Activated CD8-positive, alpha-beta memory T cell treated with anti-CD3 and anti-CD28 coated beads for 36 hours (primary cell): ENCODE data around the gene GAB3. TPM values are rescaled to one million over a fixed set of nuclear protein-coding genes. Genes with fewer than 3 reads are reported as not detected.

Source experiments
- CTCF ChIA-PET: fragments of 350-600 bp; sonication (Branson Sonifier 250); formaldehyde crosslinking; loops from one replicate; lab custom pipeline; 2021; ENCODE audit warnings: antibody characterized with exemption; lab: Charles Lee
- POLR2A ChIA-PET: fragments of 350-600 bp; sonication (Branson Sonifier 250); formaldehyde crosslinking; loops from one replicate; lab custom pipeline; 2021; ENCODE audit warnings: antibody characterized with exemption; lab: Charles Lee
- total RNA-seq, 2 experiments: library from RNA; stranded (reverse); gene quantifications; one replicate each; pipeline ENCODE4 v1.2.3, GENCODE V29; 2021

Gene GAB3
- total RNA-seq, 2 experiments from 2014 or later = 5.6 to 6.0 TPM

GRCh38 chrX:154730253-154730891, 20.5 kb downstream of the GAB3 start:
- ChIA-PET CTCF (interaction anchor here (1.7 to 2.4 kb wide), 2 partner anchors 11 to 18 kb away, joined by 5 to 9 read pairs; no protein-coding TSS in a partner anchor), POLR2A (no interaction called here)

- ChIA-PET CTCF (interaction anchor here (1.1 to 2.4 kb wide), 4 partner anchors 10 to 19 kb away, joined by 3 to 9 read pairs (median 4); no protein-coding TSS in a partner anchor), POLR2A (interaction anchor here (0.9 to 1.5 kb wide), 2 partner anchors 8 to 10 kb away, joined by 3 to 4 read pairs; no protein-coding TSS in a partner anchor)
Observed at GRCh38 chrX:154729439-154729838, 21.4 kb downstream of the GAB3 start.

DNA sequence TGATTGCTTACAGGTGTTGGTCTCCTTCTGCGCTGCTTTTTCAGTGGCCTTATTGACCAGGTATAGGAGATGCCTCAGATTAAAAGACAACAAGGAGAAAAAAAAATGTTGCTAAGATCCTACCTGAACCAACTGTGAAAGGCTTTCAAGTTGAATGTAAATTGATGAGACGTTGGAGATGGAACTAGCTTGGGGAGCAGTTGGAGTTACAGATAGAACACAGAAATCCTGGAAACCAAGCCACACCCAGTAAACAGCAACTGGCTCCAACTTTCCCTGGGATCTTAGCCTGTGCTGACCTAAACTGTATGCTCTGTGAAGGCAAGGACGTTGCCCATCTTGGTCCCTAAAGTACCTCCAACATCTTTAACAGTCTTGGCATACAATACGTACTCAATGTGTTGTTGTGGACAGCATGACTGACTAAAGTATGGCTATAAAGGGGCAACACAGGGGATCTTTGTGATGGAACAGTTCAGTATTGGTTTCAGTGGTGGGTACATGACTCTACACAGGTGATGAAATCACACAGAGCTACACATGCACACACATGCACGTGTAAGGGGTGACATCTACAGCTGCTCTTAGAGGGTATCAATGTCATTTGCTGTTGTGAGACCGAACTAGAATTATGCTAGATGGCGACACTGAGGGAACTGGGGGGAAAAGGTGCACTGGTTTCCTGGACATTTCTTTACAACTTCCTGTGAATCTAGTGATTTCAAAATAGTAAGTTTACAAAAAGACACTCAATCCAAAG, 22.3 kb downstream of the GAB3 start:
- CTCF ChIA-PET = interaction anchor here (1.1 to 2.4 kb wide), 4 partner anchors 9 to 20 kb away, joined by 3 to 9 read pairs (median 4); no protein-coding TSS in a partner anchor
- POLR2A ChIA-PET = interaction anchor here (0.9 to 1.5 kb wide), 2 partner anchors 9 to 10 kb away, joined by 3 to 4 read pairs; no protein-coding TSS in a partner anchor

DNA sequence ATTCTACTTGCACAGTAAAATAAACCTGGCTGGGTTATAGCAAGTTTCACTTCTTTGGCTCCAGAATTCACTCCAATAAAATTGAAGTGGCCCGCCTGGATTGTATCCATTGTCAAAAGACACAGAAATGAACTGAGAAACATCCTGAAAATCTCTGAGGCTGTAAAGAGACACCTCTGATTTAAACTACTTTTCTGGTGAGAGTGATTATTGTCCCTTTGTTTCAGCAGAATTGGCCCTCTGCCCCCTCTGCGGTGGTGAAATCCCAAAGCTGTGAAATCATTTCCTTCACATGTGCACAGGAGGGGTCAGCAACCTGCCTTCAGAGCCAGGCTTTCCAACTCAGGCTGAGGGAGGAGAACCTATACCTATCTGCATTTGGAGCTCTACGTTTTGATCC, 23.0 kb downstream of the GAB3 start:
- CTCF ChIA-PET = interaction anchor here (2.4 kb wide), 1 partner anchor 21 kb away, joined by 9 read pairs; no protein-coding TSS in a partner anchor
- POLR2A ChIA-PET = no interaction called here

GRCh38 chrX:154727418-154727817, 23.5 kb downstream of the GAB3 start:
- ChIA-PET CTCF (no interaction called here), POLR2A (no interaction called here)

- ChIA-PET CTCF (interaction anchor here (1.2 to 2.1 kb wide), 3 partner anchors 8 to 50 kb away, joined by 3 to 16 read pairs (median 4); no protein-coding TSS in a partner anchor), POLR2A (no interaction called here)
Observed at GRCh38 chrX:154724993-154725756, 25.7 kb downstream of the GAB3 start.

DNA sequence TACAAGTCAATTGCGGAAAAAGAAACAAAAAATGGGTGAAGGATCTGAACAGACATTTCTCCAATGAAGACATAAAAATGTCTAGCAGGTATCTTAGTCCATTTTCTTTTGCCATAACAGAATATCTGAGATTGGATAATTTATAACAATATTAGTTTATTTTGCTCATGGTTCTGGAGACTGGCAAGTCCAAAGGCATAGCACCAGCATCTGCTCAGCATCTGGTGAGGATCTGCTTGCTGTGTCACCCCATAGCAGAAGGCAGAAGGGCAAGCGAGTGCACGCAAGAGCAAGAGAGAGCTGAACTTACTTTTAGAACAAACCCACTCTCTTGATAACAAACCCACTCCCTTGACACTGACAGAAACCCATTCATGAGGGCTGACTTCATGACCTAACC, 29.7 kb downstream of the GAB3 start:
- ChIA-PET POLR2A (no interaction called here), CTCF (no interaction called here)

- ChIA-PET CTCF (interaction anchor here (0.6 to 4.3 kb wide), 3 partner anchors 10 to 34 kb away, joined by 3 to 34 read pairs (median 5); partner anchors contain the start of gene GAB3), POLR2A (interaction anchor here (1.6 kb wide), 1 partner anchor 30 kb away, joined by 6 read pairs; the partner anchor contains the start of gene GAB3)
Observed at GRCh38 chrX:154720067-154720466, 30.8 kb downstream of the GAB3 start.

DNA sequence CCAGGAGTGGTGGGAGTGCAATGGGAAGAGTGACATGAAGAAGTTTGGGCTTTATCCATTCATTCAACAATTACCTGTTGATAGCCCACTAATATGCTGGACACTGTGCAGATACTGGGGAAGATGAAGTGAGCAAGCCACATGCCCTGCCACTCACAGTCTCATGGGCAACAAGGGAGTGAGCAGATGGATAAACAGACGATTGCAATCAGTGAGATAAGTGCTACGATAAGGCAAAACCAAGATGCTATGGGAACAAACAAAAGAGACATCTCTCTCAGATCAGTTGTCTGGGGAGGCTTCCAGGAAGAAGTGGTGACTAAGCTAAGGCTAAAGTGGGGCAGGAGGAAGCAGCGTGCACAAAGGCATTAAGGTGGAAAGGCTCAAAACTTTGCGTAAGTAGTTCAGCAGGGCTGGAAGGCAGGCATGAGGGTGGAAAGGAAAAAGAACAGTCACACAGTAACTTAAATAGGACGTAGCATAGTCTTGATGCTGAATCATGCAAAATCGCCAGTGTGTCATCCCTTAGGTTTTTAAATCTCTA, 31.7 kb downstream of the GAB3 start:
- CTCF ChIA-PET = interaction anchor here (0.8 to 4.3 kb wide), 3 partner anchors 10 to 31 kb away, joined by 3 to 34 read pairs (median 5); partner anchors contain the start of gene GAB3
- POLR2A ChIA-PET = interaction anchor here (0.8 to 1.7 kb wide), 4 partner anchors 10 to 31 kb away, joined by 3 to 6 read pairs (median 4); partner anchors contain the start of gene GAB3

DNA sequence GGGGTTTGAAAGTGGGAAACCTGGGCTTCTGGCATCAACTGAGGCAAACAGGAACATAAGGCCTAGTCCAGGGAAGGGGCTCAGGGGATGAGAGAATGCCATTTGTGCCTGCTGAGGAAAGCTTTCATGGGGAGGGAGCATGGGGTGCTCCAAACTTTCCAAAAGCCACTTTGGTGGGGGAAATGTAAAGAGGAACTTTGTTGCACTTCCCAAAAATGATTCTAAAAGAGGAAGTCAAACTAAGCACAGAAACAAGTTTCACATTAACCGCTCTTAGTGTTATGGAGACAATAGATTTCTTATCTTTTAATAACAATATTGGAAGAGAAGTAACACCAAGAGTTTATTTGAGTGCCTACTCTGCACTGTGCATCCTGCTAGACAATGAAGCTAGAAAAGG, 32.3 kb downstream of the GAB3 start:
- CTCF ChIA-PET = interaction anchor here (0.8 to 4.3 kb wide), 3 partner anchors 11 to 32 kb away, joined by 3 to 34 read pairs (median 5); partner anchors contain the start of gene GAB3

GRCh38 chrX:154717824-154718223, 33.1 kb downstream of the GAB3 start:
- CTCF ChIA-PET = interaction anchor here (0.7 to 4.3 kb wide), 3 partner anchors 11 to 33 kb away, joined by 3 to 34 read pairs (median 3); partner anchors contain the start of gene GAB3
- POLR2A ChIA-PET = no interaction called here

More for the DNA sequence above, 32.3 kb downstream of the GAB3 start:
- POLR2A ChIA-PET = interaction anchor here (0.8 to 1.7 kb wide), 4 partner anchors 10 to 32 kb away, joined by 3 to 6 read pairs (median 4); partner anchors contain the start of gene GAB3

DNA sequence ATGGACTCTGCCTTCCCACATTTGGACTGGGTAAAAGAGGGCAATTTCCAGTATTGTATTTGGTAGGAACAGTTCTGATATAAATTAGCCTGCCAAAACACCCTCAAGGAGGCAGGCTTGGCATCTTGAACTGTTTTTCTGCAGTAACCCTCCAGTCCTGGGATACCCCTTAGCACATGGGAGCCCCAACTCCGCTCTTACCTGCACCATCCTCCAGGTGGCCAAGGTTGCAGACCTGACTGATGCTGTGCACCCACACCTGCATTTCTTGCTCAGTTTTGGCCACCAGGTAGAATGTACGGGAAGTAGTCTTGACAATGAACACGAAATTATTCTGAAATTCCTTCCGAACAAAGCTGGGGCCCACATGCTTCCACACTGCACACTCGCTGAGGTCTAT, 35.1 kb downstream of the GAB3 start:
- CTCF ChIA-PET = interaction anchor here (1.3 to 4.3 kb wide), 2 partner anchors 16 to 35 kb away, joined by 4 to 34 read pairs; partner anchors contain the start of gene GAB3

DNA sequence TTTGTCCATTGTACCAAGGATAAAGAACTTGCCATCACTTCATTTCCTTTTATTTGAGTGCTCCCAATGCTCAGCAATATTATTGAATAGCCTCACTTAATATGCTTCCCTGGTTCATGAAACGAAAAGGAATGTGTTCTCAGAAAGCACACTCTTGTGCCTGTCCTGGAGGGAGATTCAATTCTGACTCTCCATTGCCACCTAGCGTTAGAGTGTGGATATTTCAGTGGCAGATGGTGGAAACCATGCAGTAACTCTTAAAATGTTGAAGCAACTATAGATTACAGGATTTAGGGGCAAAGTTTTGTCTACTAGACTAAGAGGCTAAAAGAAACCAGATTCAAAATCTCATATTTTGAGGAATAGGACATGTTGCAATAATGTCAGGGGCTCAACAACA, 36.0 kb downstream of the GAB3 start:
- ChIA-PET CTCF (no interaction called here), POLR2A (no interaction called here)

More for the DNA sequence above, 35.1 kb downstream of the GAB3 start:
- POLR2A ChIA-PET = interaction anchor here (1.0 kb wide), 1 partner anchor 48 kb away, joined by 3 read pairs; no protein-coding TSS in a partner anchor

DNA sequence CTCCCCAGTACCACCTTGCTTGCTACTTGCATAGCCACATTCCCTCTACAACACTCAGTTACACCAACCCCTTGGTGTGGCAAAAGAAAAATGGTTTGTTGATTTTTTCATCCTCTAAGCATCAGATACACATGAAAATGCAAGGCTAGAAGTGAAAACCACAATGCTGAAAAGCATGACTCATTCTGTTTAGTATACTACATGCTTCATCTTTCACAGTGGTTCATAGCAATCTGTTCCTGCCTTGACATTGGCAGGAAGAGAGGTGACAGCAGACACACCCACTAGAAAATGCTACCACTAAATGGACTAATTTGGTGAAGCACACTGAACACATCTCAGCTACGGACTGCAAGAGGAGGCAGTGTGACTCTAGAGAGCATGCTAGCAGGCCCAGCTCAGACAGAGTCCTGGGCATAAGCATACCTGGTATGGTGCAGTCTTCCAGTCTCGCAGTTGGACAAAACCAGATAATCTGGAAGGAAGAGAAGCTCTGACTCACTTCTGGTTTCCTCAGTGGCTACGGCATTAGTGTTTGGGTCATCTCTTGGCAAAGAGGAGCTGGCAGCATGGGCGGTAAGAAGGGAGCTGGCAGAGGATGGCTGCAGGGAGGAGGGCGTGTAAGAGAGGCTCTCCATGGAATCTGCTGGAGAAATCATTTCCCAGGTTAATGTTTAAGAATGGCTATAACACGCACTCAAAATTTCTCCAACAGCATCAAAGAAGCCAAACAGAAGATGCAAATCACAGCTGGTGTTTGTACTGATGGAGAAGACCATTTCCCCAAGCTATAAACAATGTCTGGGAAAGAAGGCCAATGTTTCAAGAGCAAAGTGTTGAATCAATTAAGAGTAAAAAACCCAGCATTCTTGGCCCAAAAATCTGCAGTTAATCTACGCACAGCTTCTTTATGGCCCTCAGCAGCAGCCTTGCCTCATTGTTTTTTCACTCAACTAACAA, 37.8 kb downstream of the GAB3 start:
- POLR2A ChIA-PET = interaction anchor here (0.6 kb wide), 2 partner anchors 21 to 1051 kb away, joined by 3 read pairs; no protein-coding TSS in a partner anchor
- CTCF ChIA-PET = no interaction called here

GRCh38 chrX:154711264-154711663, 39.6 kb downstream of the GAB3 start:
- POLR2A ChIA-PET = no interaction called here
- CTCF ChIA-PET = no interaction called here

DNA sequence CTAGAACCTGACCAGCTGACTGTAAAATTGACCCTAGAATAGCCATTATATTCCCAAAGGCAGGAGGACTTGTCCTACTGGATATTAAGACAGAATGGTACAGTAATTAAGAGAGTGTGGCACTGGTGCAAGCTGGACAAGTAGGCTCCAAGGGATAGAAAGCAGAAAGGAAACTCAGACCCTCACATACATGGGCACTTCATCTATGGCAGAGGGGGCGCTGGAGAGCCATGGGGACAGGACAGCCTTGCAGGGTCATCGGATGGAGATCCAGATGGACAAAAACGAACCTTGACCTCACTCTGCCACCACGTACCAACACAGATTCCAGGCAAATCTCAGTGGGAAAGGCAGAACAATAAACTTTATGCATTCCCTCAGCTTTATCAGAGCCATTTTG, 40.6 kb downstream of the GAB3 start:
- ChIA-PET CTCF (no interaction called here), POLR2A (no interaction called here)

- ChIA-PET POLR2A (no interaction called here), CTCF (no interaction called here)
Observed at GRCh38 chrX:154698630-154699248, 52.1 kb downstream of the GAB3 start.
